ENCODE data around the gene TRAP1.
A peak's percentile ranks its signal among the peaks of the same experiment; 100 is the strongest.
"Not testable (repeated sequence)": the region's sequence is repeated elsewhere in the genome, so short reads cannot be mapped to it uniquely, and the experiment has no call there.

TRAP1 gene

GRCh38 chr16:3720418-3720817 is 3.1 kb upstream of the TRAP1 start:
- DNase-seq (ENCODE audit: low read depth, low spot score): no peak
- no peak overlapping the region for H3K4me3 ChIP-seq (ENCODE audit: low read depth, low read length)
- TF ChIP-seq, protein P1, sequence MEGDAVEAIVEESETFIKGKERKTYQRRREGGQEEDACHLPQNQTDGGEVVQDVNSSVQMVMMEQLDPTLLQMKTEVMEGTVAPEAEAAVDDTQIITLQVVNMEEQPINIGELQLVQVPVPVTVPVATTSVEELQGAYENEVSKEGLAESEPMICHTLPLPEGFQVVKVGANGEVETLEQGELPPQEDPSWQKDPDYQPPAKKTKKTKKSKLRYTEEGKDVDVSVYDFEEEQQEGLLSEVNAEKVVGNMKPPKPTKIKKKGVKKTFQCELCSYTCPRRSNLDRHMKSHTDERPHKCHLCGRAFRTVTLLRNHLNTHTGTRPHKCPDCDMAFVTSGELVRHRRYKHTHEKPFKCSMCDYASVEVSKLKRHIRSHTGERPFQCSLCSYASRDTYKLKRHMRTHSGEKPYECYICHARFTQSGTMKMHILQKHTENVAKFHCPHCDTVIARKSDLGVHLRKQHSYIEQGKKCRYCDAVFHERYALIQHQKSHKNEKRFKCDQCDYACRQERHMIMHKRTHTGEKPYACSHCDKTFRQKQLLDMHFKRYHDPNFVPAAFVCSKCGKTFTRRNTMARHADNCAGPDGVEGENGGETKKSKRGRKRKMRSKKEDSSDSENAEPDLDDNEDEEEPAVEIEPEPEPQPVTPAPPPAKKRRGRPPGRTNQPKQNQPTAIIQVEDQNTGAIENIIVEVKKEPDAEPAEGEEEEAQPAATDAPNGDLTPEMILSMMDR (IDR thresholded peaks at IDR 0.05; ENCODE audit: low read depth, low read length): no peak
- in situ Hi-C loops (cut with HindIII; ENCODE audit: low sequenced_read_pairs): no loop called here

DNA sequence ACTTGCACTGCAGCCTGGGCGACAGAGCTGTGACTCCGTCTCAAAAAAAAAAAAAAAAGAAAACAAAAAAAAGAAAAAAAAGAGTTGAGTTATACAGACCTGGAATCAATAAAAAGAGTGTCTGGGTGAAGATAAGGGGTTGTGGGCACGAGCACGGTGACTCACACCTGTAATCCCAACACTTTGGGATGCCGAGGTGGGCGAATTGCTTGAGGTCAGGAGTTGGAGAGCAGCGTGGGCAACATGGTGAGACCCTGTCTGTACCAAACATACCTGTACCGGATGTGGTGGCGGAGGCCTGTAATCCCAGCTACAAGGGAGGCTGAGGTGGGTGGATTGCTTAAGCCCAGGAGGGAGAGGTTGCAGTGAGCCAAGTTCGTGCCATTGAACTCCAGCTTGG is 1.3 kb upstream of the TRAP1 start:
- TF ChIP-seq, protein P1 (IDR thresholded peaks at IDR 0.05; ENCODE audit: low read depth, low read length): no peak
- H3K4me3 ChIP-seq (ENCODE audit: low read depth, low read length): no peak overlapping the region
- in situ Hi-C loops (cut with HindIII; ENCODE audit: low sequenced_read_pairs): no loop called here
- DNase-seq (ENCODE audit: low read depth, low spot score): no peak

GRCh38 chr16:3718019-3718391 is 681 bp upstream of the TRAP1 start:
- TF ChIP-seq, protein P1 (IDR thresholded peaks at IDR 0.05; ENCODE audit: low read depth, low read length): no peak
- peak; percentile 8 for DNase-seq (ENCODE audit: low read depth, low spot score)
- in situ Hi-C loops (cut with HindIII; ENCODE audit: low sequenced_read_pairs): no loop called here
- peak overlapping the region; percentile 96 for H3K4me3 ChIP-seq (ENCODE audit: low read depth, low read length)

DNA sequence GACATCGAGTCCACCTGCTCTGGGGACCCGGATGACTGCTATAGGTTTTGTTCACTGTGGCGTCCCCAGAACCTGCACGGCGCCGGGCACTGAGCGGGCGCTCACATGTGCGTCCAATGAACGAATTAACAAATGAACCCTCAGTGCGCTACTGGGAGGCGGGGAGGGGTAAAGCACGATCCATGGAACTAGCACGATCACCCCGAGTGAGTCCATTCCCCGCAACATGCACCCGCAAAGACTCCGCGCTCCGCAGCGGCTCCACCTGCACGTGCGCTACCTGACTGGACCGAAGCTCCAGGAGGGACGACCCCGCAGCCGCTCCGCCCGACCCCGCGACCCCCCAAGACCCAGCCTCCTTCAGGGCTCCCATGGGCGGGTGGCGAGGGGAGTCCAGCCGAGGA is 491 bp downstream of the TRAP1 start:
- TF ChIP-seq, protein P1 (IDR thresholded peaks at IDR 0.05; ENCODE audit: low read depth, low read length): no peak
- in situ Hi-C loops (cut with HindIII; ENCODE audit: low sequenced_read_pairs): no loop called here
- H3K4me3 ChIP-seq (ENCODE audit: low read depth, low read length): peak overlapping the region; percentile 96
- no peak for DNase-seq (ENCODE audit: low read depth, low spot score)

- in situ Hi-C loops (cut with HindIII; ENCODE audit: low sequenced_read_pairs): no loop called here
- TF ChIP-seq, protein P1 (IDR thresholded peaks at IDR 0.05; ENCODE audit: low read depth, low read length): no peak
- H3K4me3 ChIP-seq (ENCODE audit: low read depth, low read length): no peak overlapping the region
- no peak for DNase-seq (ENCODE audit: low read depth, low spot score)
Measured at GRCh38 chr16:3715430-3715829, 1.9 kb downstream of the TRAP1 start.

DNA sequence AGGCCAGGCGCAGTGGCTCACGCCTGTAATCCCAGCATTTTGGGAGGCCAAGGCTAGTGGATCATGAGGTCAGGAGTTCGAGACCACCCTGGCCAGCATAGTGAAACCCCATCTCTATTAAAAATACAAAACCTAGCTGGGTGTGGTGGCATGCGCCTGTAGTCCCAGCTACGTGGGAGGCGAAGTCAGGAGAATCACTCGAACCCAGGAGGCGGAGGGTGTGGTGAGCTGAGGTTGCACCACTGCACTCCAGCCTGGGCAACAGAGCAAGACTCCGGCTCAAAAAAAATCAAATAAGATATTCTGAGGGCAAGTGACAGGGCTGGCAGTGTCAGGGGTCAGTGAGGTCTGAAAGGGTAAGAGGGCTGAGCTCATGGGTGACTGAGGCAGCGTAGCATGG is 2.9 kb downstream of the TRAP1 start:
- DNase-seq (ENCODE audit: low read depth, low spot score); in situ Hi-C loops (cut with HindIII; ENCODE audit: low sequenced_read_pairs); H3K4me3 ChIP-seq (ENCODE audit: low read depth, low read length): not testable (repeated sequence)

DNA sequence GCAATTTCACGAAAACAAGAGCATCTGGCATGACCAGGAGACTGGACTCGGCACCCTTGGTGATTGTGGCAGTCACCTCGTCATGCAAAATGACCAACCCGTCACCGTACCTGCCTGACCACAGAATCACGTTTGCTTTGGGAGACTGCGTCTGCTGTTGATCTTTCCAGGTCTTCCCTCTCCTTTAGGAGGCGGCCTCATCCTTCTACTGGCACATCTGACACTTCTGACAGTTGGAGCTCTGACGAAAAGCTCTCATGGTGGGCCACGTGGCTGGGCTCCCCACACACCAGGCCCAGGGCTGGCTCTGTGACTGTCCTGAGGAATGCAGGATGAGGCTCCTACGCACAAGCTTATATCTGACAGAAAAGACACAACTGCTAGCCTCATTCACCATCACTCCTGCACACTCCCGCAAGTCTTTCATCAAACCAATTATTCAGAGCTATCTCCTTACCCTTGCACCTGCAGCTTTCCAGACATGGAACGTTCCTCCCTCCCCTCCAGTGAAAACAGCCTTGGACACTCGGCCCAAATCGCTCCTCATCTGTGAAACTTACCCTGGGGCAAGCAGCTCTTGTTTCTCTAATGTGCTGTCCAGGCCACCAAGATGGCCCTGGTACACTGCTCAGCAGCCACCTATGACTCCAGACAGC is 3.6 kb downstream of the TRAP1 start:
- in situ Hi-C loops (cut with HindIII; ENCODE audit: low sequenced_read_pairs): no loop called here
- H3K4me3 ChIP-seq (ENCODE audit: low read depth, low read length): no peak overlapping the region
- no peak for DNase-seq (ENCODE audit: low read depth, low spot score)
- TF ChIP-seq, protein P1 (IDR thresholded peaks at IDR 0.05; ENCODE audit: low read depth, low read length): no peak
